B cell (primary cell): ENCODE measurements around the gene ZBTB8OS. TPM values are rescaled to one million over a fixed set of nuclear protein-coding genes. Genes with fewer than 3 reads are reported as not detected.
A peak's percentile ranks its signal among the peaks of the same experiment; 100 is the strongest.

ENCODE experiments used
- ATAC-seq: fragments of 200-7000 bp; cut with Tn5 transposase; one replicate; pipeline ENCODE4 v1.10.0; 2021; ENCODE audit warnings: low read depth, mild to moderate bottlenecking, moderate number of reproducible peaks, moderate library complexity
- CTCF ChIA-PET: fragments of 350-600 bp; sonication (Branson Sonifier 250); formaldehyde crosslinking; loops from one replicate; lab custom pipeline; 2021; ENCODE audit warnings: antibody characterized with exemption, inconsistent platforms; lab: Charles Lee
- POLR2A ChIA-PET: fragments of 350-600 bp; sonication (Branson Sonifier 250); formaldehyde crosslinking; loops from one replicate; lab custom pipeline; 2021; ENCODE audit warnings: antibody characterized with exemption; lab: Charles Lee
- DNase-seq: peaks from one replicate; pipeline ENCODE4 v3.0.0; 2013
- H2AFZ ChIP-seq: 2 replicates; pipeline ENCODE4 v1.6.1; 2012; ENCODE audit warnings: mild to moderate bottlenecking, low read depth, low read length; ENCODE audit not compliant: insufficient read depth, poor library complexity, severe bottlenecking
- H3K27ac ChIP-seq, 2 donors: 1 replicate in 1 of 2; 2 replicates in 1 of 2; pipeline ENCODE4 v1.5.1; 2012 to 2013; ENCODE audit warnings: low read length in 2 of 2, mild to moderate bottlenecking in 2 of 2, moderate library complexity in 1 of 2
- H3K27me3 ChIP-seq, 4 experiments: fragments of 200-600 bp in 1 of 4; sonication (generic) in 1 of 4; replicated peaks in 1 of 4; 1 replicate in 2 of 4; 2 replicates in 2 of 4; pipeline versions ENCODE4 v1.6.1 to v1.7.0; 2013 to 2016; ENCODE audit warnings: low read length in 3 of 4, mild to moderate bottlenecking in 2 of 4, mixed read lengths in 1 of 4, moderate library complexity in 1 of 4; ENCODE audit not compliant: insufficient read depth in 4 of 4, control insufficient read depth in 3 of 4; ENCODE audit errors: control extremely low read depth in 1 of 4
- H3K36me3 ChIP-seq, 2 experiments: replicated peaks in 1 of 2; 1 replicate in 1 of 2; 2 replicates in 1 of 2; pipeline versions ENCODE4 v1.6.1 to v1.7.1; 2013; ENCODE audit warnings: low read length in 1 of 2; ENCODE audit not compliant: insufficient read depth in 2 of 2, control insufficient read depth in 1 of 2; ENCODE audit errors: control extremely low read depth in 1 of 2, extremely low read depth in 1 of 2
- H3K4me1 ChIP-seq, 2 donors: fragments of 200-600 bp in 1 of 2; sonication (generic) in 1 of 2; 1 replicate in 1 of 2; 2 replicates in 1 of 2; pipeline versions ENCODE4 v1.5.1 to v1.6.1; 2013 to 2017; ENCODE audit warnings: low read length in 2 of 2; ENCODE audit not compliant: control insufficient read depth in 2 of 2, insufficient read depth in 2 of 2
- H3K4me2 ChIP-seq: replicated peaks from 2 replicates; pipeline ENCODE3; 2012; ENCODE audit warnings: mild to moderate bottlenecking, low read depth, low read length; ENCODE audit not compliant: poor library complexity, severe bottlenecking
- H3K4me3 ChIP-seq, 5 experiments: fragments of 200-600 bp in 1 of 5; sonication (generic) in 1 of 5; 1 replicate in 3 of 5; 2 replicates in 2 of 5; pipeline versions ENCODE4 v1.5.1 to v1.7.0; 2011 to 2016; ENCODE audit warnings: low read length in 4 of 5, mild to moderate bottlenecking in 4 of 5, low read depth in 2 of 5, control low read depth in 1 of 5, moderate library complexity in 1 of 5; ENCODE audit not compliant: insufficient read depth in 1 of 5; ENCODE audit errors: control extremely low read depth in 1 of 5, extremely low read depth in 1 of 5
- H3K79me2 ChIP-seq: fragments of 200-600 bp; sonication (generic); one replicate; pipeline ENCODE4 v1.6.0; 2016; ENCODE audit warnings: low read length; ENCODE audit not compliant: control insufficient read depth, insufficient read depth
- H3K9ac ChIP-seq: fragments of 200-600 bp; sonication (generic); 2 replicates; pipeline ENCODE4 v1.6.1; 2017; ENCODE audit warnings: mild to moderate bottlenecking, low read length, moderate library complexity
- H3K9me3 ChIP-seq, 3 donors: one replicate each; pipeline versions ENCODE4 v1.6.1 to v1.7.1; 2013; ENCODE audit warnings: low read length in 2 of 3; ENCODE audit not compliant: control insufficient read depth in 2 of 3, insufficient read depth in 1 of 3; ENCODE audit errors: control extremely low read depth in 1 of 3
- H4K20me1 ChIP-seq: 2 replicates; pipeline ENCODE4 v1.6.0; 2012; ENCODE audit warnings: mild to moderate bottlenecking, low read length; ENCODE audit not compliant: insufficient read depth, control insufficient read depth, poor library complexity, severe bottlenecking
- H3K27ac Mint-ChIP-seq: one replicate; pipeline ENCODE4 v1.8.0; 2021; ENCODE audit warnings: mixed read lengths
- H3K27me3 Mint-ChIP-seq: one replicate; pipeline ENCODE4 v1.8.0; 2021; ENCODE audit warnings: mixed read lengths
- H3K4me1 Mint-ChIP-seq: one replicate; pipeline ENCODE4 v1.8.0; 2021; ENCODE audit warnings: mixed read lengths
- H3K4me3 Mint-ChIP-seq: one replicate; pipeline ENCODE4 v1.8.0; 2021; ENCODE audit warnings: mixed read lengths
- H3K9me3 Mint-ChIP-seq: one replicate; pipeline ENCODE4 v1.8.0; 2022; ENCODE audit warnings: mixed read lengths; ENCODE audit not compliant: insufficient read depth
- CTCF ChIP-seq: fragments of 200-600 bp; IDR thresholded peaks from one replicate; pipeline ENCODE4 v1.8.0; 2022; ENCODE audit warnings: antibody characterized with exemption, mild to moderate bottlenecking
- EZH2 ChIP-seq: IDR thresholded peaks from 2 replicates; pipeline ENCODE4 v1.6.1; 2012; ENCODE audit warnings: borderline replicate concordance, low read depth, mild to moderate bottlenecking, moderate library complexity, low read length; ENCODE audit not compliant: insufficient read depth, poor library complexity, severe bottlenecking
- WGBS: methylation state at CpG from one replicate; pipeline ENCODE4 v1.1.5; 2013; ENCODE audit warnings: missing lambda C conversion rate; ENCODE audit not compliant: insufficient coverage; 5-methylcytosine and 5-hydroxymethylcytosine counted together
- intact Hi-C: fragments of 100-400 bp; cut with micrococcal nuclease; formaldehyde crosslinking; loops from one replicate; pipeline ENCODE4 v1.10.0; 2022
- polyA plus RNA-seq: library from polyadenylated mRNA; depleted of rRNA; stranded (reverse); fragments of >200 nt; gene quantifications from 2 replicates; pipeline ENCODE4 v1.2.3, GENCODE V29; 2012
- total RNA-seq, 2 donors: library from RNA; stranded (reverse); fragments of 120-200 nt in 1 of 2; gene quantifications; 1 replicate in 1 of 2; 2 replicates in 1 of 2; pipeline versions ENCODE4 v1.2.3 to v1.2.4, GENCODE V29; 2013 to 2022

ZBTB8OS gene
- total and polyA plus RNA-seq, 2 donors (not counting 1 experiment from before 2014, with no cell fraction given): 35.1 to 50.9 TPM

GRCh38 chr1:32623775-32624174, 26.6 kb downstream of the ZBTB8OS start:
- Histone ChIP-seq H3K36me3 (peaks cover 5 to 26% of the 10 kb centered on the region in 2 experiments), H3K27ac (peak overlapping the region; percentile 11 to 66), H3K4me1 (peaks cover 12 to 16% of the 10 kb centered on the region in 2 donors), H2AFZ (peak overlapping the region; percentile 52), H3K9me3 (no peaks in the 10 kb centered on the region), H3K27me3 (no peaks in the 10 kb centered on the region), H3K9ac (no peak overlapping the region), H3K4me3 (no peak overlapping the region), H3K4me2 (peak overlapping the region; percentile 32), H3K79me2 (no peaks in the 10 kb centered on the region), H4K20me1 (no peaks in the 10 kb centered on the region)
- peak; percentile 28 for ATAC-seq
- intact Hi-C loops: no loop called here
- peak; percentile 44 for DNase-seq
- WGBS: no CpG with 5 or more reads among the region's 5 CpGs
- POLR2A ChIA-PET: no interaction called here
- TF ChIP-seq CTCF: no peak
- no peak for TF ChIP-seq EZH2
- Mint-ChIP-seq H3K4me1 (peaks cover 23% of the 10 kb centered on the region), H3K4me3 (peak overlapping the region; percentile 9), H3K9me3 (no peaks in the 10 kb centered on the region), H3K27ac (peak overlapping the region; percentile 70), H3K27me3 (no peaks in the 10 kb centered on the region)
- CTCF ChIA-PET: no interaction called here

GRCh38 chr1:32622806-32623681, 27.3 kb downstream of the ZBTB8OS start:
- CTCF ChIA-PET: no interaction called here

More at GRCh38 chr1:32622806-32623681, 27.3 kb downstream of the ZBTB8OS start:
- intact Hi-C loops: no loop called here
- Histone ChIP-seq H3K4me2 (peak overlapping the region; percentile 32), H4K20me1 (no peaks in the 10 kb centered on the region), H3K9ac (no peak overlapping the region), H3K79me2 (no peaks in the 10 kb centered on the region), H3K9me3 (no peaks in the 10 kb centered on the region), H3K36me3 (peaks cover 5 to 26% of the 10 kb centered on the region in 2 experiments), H3K4me3 (no peak overlapping the region), H3K27me3 (no peaks in the 10 kb centered on the region), H3K27ac (peak overlapping the region; percentile 11 to 66), H3K4me1 (peaks cover 12 to 15% of the 10 kb centered on the region in 2 donors), H2AFZ (peak overlapping the region; percentile 52)
- DNase-seq: no peak
- Mint-ChIP-seq H3K4me3 (no peak overlapping the region), H3K27me3 (no peaks in the 10 kb centered on the region), H3K4me1 (peaks cover 23% of the 10 kb centered on the region), H3K9me3 (no peaks in the 10 kb centered on the region), H3K27ac (peak overlapping the region; percentile 70)
- POLR2A ChIA-PET: no interaction called here
- no peak for TF ChIP-seq CTCF
- no peak for TF ChIP-seq EZH2
- WGBS: 50% methylated on average over 3 of the region's 3 CpGs
- no peak for ATAC-seq
